Cardiac fibroblast (primary cell): Measurements from ENCODE around the gene B3GALT4.

Experiments
- DNase-seq, 2 donors: peaks; one replicate each; pipeline versions ENCODE4 v3.0.0 to v3.0.0-alpha.2; 2010; ENCODE audit warnings: low read depth in 2 of 2
- H3K4me3 ChIP-seq, 2 donors: replicated peaks in 1 of 2; 1 replicate in 1 of 2; 2 replicates in 1 of 2; pipeline ENCODE4 v1.5.1; 2011; ENCODE audit warnings: low read depth in 2 of 2, low read length in 2 of 2, mild to moderate bottlenecking in 2 of 2, moderate library complexity in 1 of 2
- CTCF ChIP-seq: IDR thresholded peaks from one replicate; pipeline ENCODE4 v1.5.1; 2011; ENCODE audit warnings: low read depth, mild to moderate bottlenecking, low read length, inconsistent platforms

B3GALT4 gene

GRCh38 chr6:33297956-33298772 is 21.2 kb downstream of the B3GALT4 start:
- TF ChIP-seq CTCF: no peak
- DNase-seq: peak; percentile 85 to 91
- H3K4me3 ChIP-seq: peak overlapping the region; percentile 63 to 80

GRCh38 chr6:33298773-33299236 is 21.9 kb downstream of the B3GALT4 start, which contains the start of gene RGL2:
RGL2 (minus strand) TSS chr6:33298942; CDS start chr6:33298610, 332 bp downstream.
- peak within 1 kb of the TSS; percentile 63 to 80 for H3K4me3 ChIP-seq
- peak in 1 of 2 donors; percentile 80 for DNase-seq
- TF ChIP-seq CTCF: no peak

- peak; percentile 94 to 95 for DNase-seq
- peak; percentile 90 for TF ChIP-seq CTCF
- peak overlapping the region; percentile 63 to 80 for H3K4me3 ChIP-seq
These were observed 22.5 kb downstream of the B3GALT4 start for GRCh38 chr6:33299237-33299944.

GRCh38 chr6:33301877-33302276 is 25.0 kb downstream of the B3GALT4 start:
- H3K4me3 ChIP-seq: no peak overlapping the region
- TF ChIP-seq CTCF: no peak
- no peak for DNase-seq

GRCh38 chr6:33304216-33304615 is 27.3 kb downstream of the B3GALT4 start:
- TF ChIP-seq CTCF: no peak
- H3K4me3 ChIP-seq: no peak overlapping the region
- no peak for DNase-seq

GRCh38 chr6:33305052-33305451 is 28.1 kb downstream of the B3GALT4 start:
- DNase-seq: no peak
- H3K4me3 ChIP-seq: no peak overlapping the region
- TF ChIP-seq CTCF: no peak
